Neuronal stem cell (in vitro differentiated cells): ENCODE results near the gene PGA4.
A peak's percentile ranks its signal among the peaks of the same experiment; 100 is the strongest.

Experiments
- DNase-seq: peaks from one replicate; pipeline ENCODE4 v3.0.0-alpha.2; 2013; ENCODE audit warnings: low spot score
- H2AFZ ChIP-seq: one replicate; pipeline ENCODE4 v1.6.1; 2013; ENCODE audit warnings: mild to moderate bottlenecking, low read length, inconsistent platforms
- H2AK5ac ChIP-seq: 2 replicates; pipeline ENCODE4 v1.6.1; 2013; ENCODE audit warnings: low read depth, mild to moderate bottlenecking, inconsistent platforms, low read length, moderate library complexity, mixed read lengths
- H2BK120ac ChIP-seq: 2 replicates; pipeline ENCODE4 v1.6.1; 2013; ENCODE audit warnings: low read depth, mild to moderate bottlenecking, inconsistent platforms, low read length, moderate library complexity, mixed read lengths
- H2BK12ac ChIP-seq: one replicate; pipeline ENCODE4 v1.6.1; 2013; ENCODE audit warnings: low read length, inconsistent platforms
- H2BK15ac ChIP-seq: 2 replicates; pipeline ENCODE4 v1.6.1; 2013; ENCODE audit warnings: mild to moderate bottlenecking, low read length, inconsistent platforms, mixed read lengths
- H2BK5ac ChIP-seq: one replicate; pipeline ENCODE4 v1.6.1; 2013; ENCODE audit warnings: inconsistent platforms, mild to moderate bottlenecking, low read length, moderate library complexity
- H3K14ac ChIP-seq: one replicate; pipeline ENCODE4 v1.6.1; 2013; ENCODE audit warnings: low read length, inconsistent platforms
- H3K18ac ChIP-seq: 2 replicates; pipeline ENCODE4 v1.6.1; 2013; ENCODE audit warnings: low read length, inconsistent platforms
- H3K23ac ChIP-seq: 2 replicates; pipeline ENCODE4 v1.6.1; 2013; ENCODE audit warnings: low read depth, mild to moderate bottlenecking, mixed read lengths, low read length, inconsistent platforms; ENCODE audit not compliant: poor library complexity
- H3K27ac ChIP-seq: replicated peaks from 3 replicates; pipeline ENCODE4 v1.5.1; 2013; ENCODE audit warnings: low read length, inconsistent platforms
- H3K27me3 ChIP-seq, 3 experiments: 2 replicates each; pipeline ENCODE4 v1.6.1; 2013; ENCODE audit warnings: low read length in 3 of 3, mild to moderate bottlenecking in 2 of 3, inconsistent platforms in 1 of 3, low read depth in 1 of 3, mixed read lengths in 1 of 3, moderate library complexity in 1 of 3; ENCODE audit not compliant: control insufficient read depth in 3 of 3, insufficient read depth in 3 of 3
- H3K36me3 ChIP-seq, 2 donors: replicated peaks in 1 of 2; 2 replicates each; pipeline ENCODE4 v1.6.1; 2013; ENCODE audit warnings: low read length in 2 of 2; ENCODE audit not compliant: control insufficient read depth in 2 of 2, insufficient read depth in 2 of 2
- H3K4ac ChIP-seq: 2 replicates; pipeline ENCODE4 v1.6.1; 2013; ENCODE audit warnings: inconsistent platforms, mild to moderate bottlenecking, low read length, moderate library complexity
- H3K4me1 ChIP-seq, 2 donors: 1 replicate in 1 of 2; 2 replicates in 1 of 2; pipeline ENCODE4 v1.6.1; 2013; ENCODE audit warnings: low read length in 2 of 2, low read depth in 1 of 2; ENCODE audit not compliant: control insufficient read depth in 2 of 2, insufficient read depth in 1 of 2
- H3K4me2 ChIP-seq: one replicate; pipeline ENCODE4 v1.6.1; 2013; ENCODE audit warnings: mild to moderate bottlenecking, low read length, inconsistent platforms; ENCODE audit not compliant: insufficient read depth, poor library complexity, severe bottlenecking
- H3K4me3 ChIP-seq, 2 donors: 2 replicates each; pipeline ENCODE4 v1.5.1; 2013; ENCODE audit warnings: low read length in 2 of 2, mild to moderate bottlenecking in 2 of 2, inconsistent platforms in 1 of 2, moderate library complexity in 1 of 2
- H3K79me1 ChIP-seq: one replicate; pipeline ENCODE4 v1.6.1; 2013; ENCODE audit warnings: low read depth, mild to moderate bottlenecking, inconsistent platforms, low read length, moderate library complexity
- H3K9ac ChIP-seq: one replicate; pipeline ENCODE4 v1.6.1; 2013; ENCODE audit warnings: mild to moderate bottlenecking, low read depth, low read length, inconsistent platforms; ENCODE audit not compliant: poor library complexity
- H3K9me3 ChIP-seq, 2 donors: replicated peaks in 1 of 2; 2 replicates each; pipeline versions ENCODE3 to v1.6.1; 2013; ENCODE audit warnings: low read length in 2 of 2, mild to moderate bottlenecking in 2 of 2, inconsistent platforms in 1 of 2, low read depth in 1 of 2, mixed read lengths in 1 of 2, moderate library complexity in 1 of 2; ENCODE audit not compliant: control insufficient read depth in 2 of 2, insufficient read depth in 1 of 2
- H4K8ac ChIP-seq: one replicate; pipeline ENCODE4 v1.6.1; 2013; ENCODE audit warnings: low read depth, mild to moderate bottlenecking, inconsistent platforms, low read length, moderate library complexity
- H4K91ac ChIP-seq: one replicate; pipeline ENCODE4 v1.6.1; 2013; ENCODE audit warnings: low read length, low read depth, mild to moderate bottlenecking, inconsistent platforms; ENCODE audit not compliant: poor library complexity
- WGBS, 2 donors: extraction: QIAGEN DNeasy Blood & Tissue Kit; methylation state at CpG; one replicate each; pipeline ENCODE4 v1.1.7; 2013; ENCODE audit warnings: missing lambda C conversion rate in 2 of 2, mixed read lengths in 1 of 2; ENCODE audit not compliant: insufficient read length in 2 of 2, insufficient replicate concordance in 1 of 2; ENCODE audit errors: extremely low coverage in 2 of 2; 5-methylcytosine and 5-hydroxymethylcytosine counted together

Gene PGA4

DNA sequence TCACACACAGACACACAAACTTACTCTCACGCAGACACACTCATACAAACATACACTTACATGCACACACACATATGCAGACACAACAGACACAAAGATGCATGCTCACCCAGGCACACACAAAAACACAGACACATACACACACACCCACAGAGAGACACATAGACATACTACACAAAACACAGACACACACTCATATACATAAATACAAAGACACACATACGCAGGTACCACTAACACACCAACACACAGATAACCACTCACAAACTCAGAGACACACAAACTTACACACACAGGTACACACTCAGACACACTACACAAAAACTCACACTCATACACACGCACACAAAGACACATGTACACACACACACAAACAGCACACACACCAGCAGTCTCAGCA is 50.6 kb downstream of the PGA4 start:
- no peak overlapping the region for H2BK120ac ChIP-seq
- H3K14ac ChIP-seq: no peak overlapping the region
- H2BK5ac ChIP-seq: no peak overlapping the region
- no peak overlapping the region for H3K4ac ChIP-seq
- peaks cover 0 to 41% of the 10 kb centered on the region in 2 donors for H3K36me3 ChIP-seq
- no peak overlapping the region for H3K9ac ChIP-seq
- no peak overlapping the region for H2BK12ac ChIP-seq
- H4K91ac ChIP-seq: no peak overlapping the region
- no peak overlapping the region for H2BK15ac ChIP-seq
- H3K4me2 ChIP-seq: no peak overlapping the region
- no peak overlapping the region for H3K27ac ChIP-seq
- H3K9me3 ChIP-seq: peaks cover 0 to 2% of the 10 kb centered on the region in 2 donors
- 100% methylated on average over 1 of the region's 3 CpGs; no CpG with 5 or more reads in 1 of the 2 donors for WGBS, 2 donors
- H3K27me3 ChIP-seq: no peaks in the 10 kb centered on the region
- H2AFZ ChIP-seq: no peak overlapping the region
- no peak overlapping the region for H2AK5ac ChIP-seq
- H3K4me3 ChIP-seq: peak overlapping the region in 1 of 2 donors; percentile 48
- no peak overlapping the region for H4K8ac ChIP-seq
- peaks cover 0 to under 1% of the 10 kb centered on the region in 2 donors for H3K4me1 ChIP-seq
- no peak overlapping the region for H3K18ac ChIP-seq
- DNase-seq: no peak
- H3K23ac ChIP-seq: no peak overlapping the region
- H3K79me1 ChIP-seq: no peaks in the 10 kb centered on the region

DNA sequence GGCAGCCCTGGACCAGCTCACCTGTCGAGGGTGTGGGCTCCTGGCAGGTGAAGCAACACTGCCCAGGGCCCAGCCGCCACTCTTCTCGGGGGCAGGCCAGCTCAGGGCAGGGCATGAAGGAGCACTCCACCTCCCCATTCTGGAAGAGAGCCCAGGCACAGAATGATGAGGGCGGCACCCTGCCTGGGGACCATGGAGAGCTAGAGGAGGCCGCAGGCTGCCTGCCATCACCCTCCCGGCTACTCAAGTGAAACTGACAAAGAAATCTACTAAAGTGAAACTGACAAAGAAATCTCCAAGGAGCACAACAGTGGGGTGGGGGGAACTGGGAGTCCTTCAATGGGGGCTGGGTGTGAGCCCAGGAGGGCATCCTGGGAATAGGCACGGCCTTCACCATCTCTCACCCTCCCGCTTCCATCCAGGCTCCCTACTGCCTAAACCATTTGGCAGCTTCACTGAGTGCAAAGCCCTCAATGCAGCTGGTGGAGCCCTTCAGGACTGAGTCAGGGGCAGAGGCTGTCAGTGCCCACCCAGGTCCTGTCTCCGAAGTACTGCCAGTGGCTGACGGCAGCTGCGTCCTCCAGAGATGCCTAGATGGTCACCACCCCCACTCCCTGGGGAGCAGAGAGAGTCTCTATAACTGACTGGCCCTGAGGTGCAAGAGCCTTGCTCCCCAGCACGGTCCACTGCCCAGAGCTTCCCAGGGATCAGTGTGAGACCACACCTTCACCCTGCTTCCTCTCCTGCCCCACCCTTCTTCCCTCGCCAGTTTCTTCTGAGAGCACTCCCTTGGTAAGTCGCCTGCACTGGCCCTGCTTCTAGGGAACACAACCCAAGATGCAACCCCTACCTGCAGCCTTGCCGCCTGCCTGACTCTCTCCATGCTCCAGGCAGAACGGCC is 51.3 kb downstream of the PGA4 start:
- Histone ChIP-seq H3K14ac (no peak overlapping the region), H3K36me3 (peaks cover 0 to 45% of the 10 kb centered on the region in 2 donors), H4K8ac (no peak overlapping the region), H2AK5ac (no peak overlapping the region), H2AFZ (no peak overlapping the region), H3K4me2 (no peak overlapping the region), H2BK12ac (no peak overlapping the region), H2BK120ac (no peak overlapping the region), H3K27ac (no peak overlapping the region), H3K23ac (peak overlapping the region; percentile 38), H3K4me1 (peaks cover 0 to 6% of the 10 kb centered on the region in 2 donors), H3K4ac (no peak overlapping the region), H3K4me3 (peak overlapping the region in 1 of 2 donors; percentile 48), H3K9me3 (peaks cover 0 to 2% of the 10 kb centered on the region in 2 donors), H3K18ac (no peak overlapping the region), H4K91ac (no peak overlapping the region), H3K27me3 (no peaks in the 10 kb centered on the region), H2BK5ac (no peak overlapping the region), H2BK15ac (no peak overlapping the region), H3K9ac (no peak overlapping the region), H3K79me1 (no peaks in the 10 kb centered on the region)
- no CpG with 5 or more reads among the region's 16 CpGs for WGBS, 2 donors
- no peak for DNase-seq

DNA sequence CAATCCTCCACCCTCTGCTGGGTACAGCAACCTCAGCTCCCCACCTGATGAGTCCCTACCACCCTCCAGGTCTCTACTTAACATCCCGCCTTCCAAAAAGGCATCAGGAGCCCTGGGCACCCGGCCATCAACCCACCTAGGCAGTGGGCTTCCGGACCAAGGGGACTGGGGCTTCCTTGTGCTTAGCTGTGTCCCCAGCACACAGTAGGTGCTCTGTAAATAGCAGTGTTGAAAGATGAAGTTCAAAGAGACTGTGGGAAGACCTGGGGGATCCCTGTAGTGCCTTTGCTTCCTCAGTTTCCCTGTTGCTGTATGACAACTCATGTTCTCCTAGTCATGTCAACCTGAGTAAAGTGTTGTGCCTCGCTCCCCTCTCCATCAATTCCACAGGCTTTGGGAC is 51.9 kb downstream of the PGA4 start:
- no peak overlapping the region for H3K23ac ChIP-seq
- no peak overlapping the region for H2BK15ac ChIP-seq
- no peaks in the 10 kb centered on the region for H3K27me3 ChIP-seq
- no CpG with 5 or more reads among the region's 4 CpGs for WGBS, 2 donors
- no peak overlapping the region for H3K4me2 ChIP-seq
- H3K9me3 ChIP-seq: peaks cover 0 to 2% of the 10 kb centered on the region in 2 donors
- H3K9ac ChIP-seq: no peak overlapping the region
- H3K36me3 ChIP-seq: peaks cover 0 to 42% of the 10 kb centered on the region in 2 donors
- H3K18ac ChIP-seq: no peak overlapping the region
- no peak overlapping the region for H2AK5ac ChIP-seq
- H4K91ac ChIP-seq: no peak overlapping the region
- no peak overlapping the region for H3K14ac ChIP-seq
- DNase-seq: no peak
- no peak overlapping the region for H3K27ac ChIP-seq
- no peaks in the 10 kb centered on the region for H3K79me1 ChIP-seq
- H3K4me1 ChIP-seq: peaks cover 0 to 6% of the 10 kb centered on the region in 2 donors
- H3K4ac ChIP-seq: no peak overlapping the region
- H2AFZ ChIP-seq: no peak overlapping the region
- no peak overlapping the region for H2BK120ac ChIP-seq
- no peak overlapping the region for H2BK5ac ChIP-seq
- no peak overlapping the region for H4K8ac ChIP-seq
- H2BK12ac ChIP-seq: no peak overlapping the region
- H3K4me3 ChIP-seq: peak overlapping the region in 1 of 2 donors; percentile 46

DNA sequence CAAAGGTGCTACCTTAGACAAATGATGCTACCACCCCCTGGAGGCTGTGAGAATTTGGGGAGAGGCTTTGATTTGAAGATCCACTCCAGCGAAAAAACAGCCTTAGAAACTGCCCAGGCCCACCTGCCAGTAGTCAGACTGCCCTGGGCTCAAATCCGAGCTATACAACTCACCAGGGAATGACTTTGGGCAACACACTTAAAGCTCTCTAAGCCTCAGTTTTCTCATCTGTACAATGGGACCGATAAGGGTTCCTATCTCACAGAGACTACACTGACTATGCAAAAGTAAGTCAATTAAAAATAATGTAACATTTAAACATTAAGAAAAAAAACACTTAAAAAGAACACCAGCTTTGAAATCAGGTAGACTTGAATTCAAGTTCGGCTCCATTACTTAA is 53.0 kb downstream of the PGA4 start:
- Histone ChIP-seq H3K4me1 (peaks cover 0 to 6% of the 10 kb centered on the region in 2 donors), H2BK5ac (no peak overlapping the region), H4K8ac (no peak overlapping the region), H2BK120ac (no peak overlapping the region), H2AFZ (no peak overlapping the region), H2BK12ac (no peak overlapping the region), H3K14ac (no peak overlapping the region), H2AK5ac (no peak overlapping the region), H3K4me2 (no peak overlapping the region), H3K4ac (no peak overlapping the region), H2BK15ac (no peak overlapping the region), H3K23ac (no peak overlapping the region), H4K91ac (no peak overlapping the region), H3K36me3 (peaks cover 0 to 43% of the 10 kb centered on the region in 2 donors), H3K18ac (no peak overlapping the region), H3K9ac (no peak overlapping the region), H3K9me3 (peaks cover 0 to 2% of the 10 kb centered on the region in 2 donors), H3K27ac (no peak overlapping the region), H3K27me3 (no peaks in the 10 kb centered on the region), H3K4me3 (no peak overlapping the region), H3K79me1 (no peaks in the 10 kb centered on the region)
- no CpG with 5 or more reads among the region's 4 CpGs for WGBS, 2 donors
- DNase-seq: no peak
